Adipocyte (in vitro differentiated cells): ENCODE measurements around the gene SAP30BP.

Experiments used
- DNase-seq: peaks from one replicate; pipeline ENCODE4 v3.0.0-alpha.2; 2015; ENCODE audit warnings: low read depth
- H3K27me3 ChIP-seq: replicated peaks from 2 replicates; pipeline ENCODE4 v1.7.0; 2013; ENCODE audit warnings: mild to moderate bottlenecking, low read length, moderate library complexity; ENCODE audit not compliant: control insufficient read depth, insufficient read depth
- H3K36me3 ChIP-seq: 2 replicates; pipeline ENCODE4 v1.7.0; 2013; ENCODE audit warnings: low read length, mild to moderate bottlenecking, moderate library complexity; ENCODE audit not compliant: control insufficient read depth, insufficient read depth, severe bottlenecking
- H3K4me1 ChIP-seq: 2 replicates; pipeline ENCODE4 v1.7.0; 2013; ENCODE audit warnings: mild to moderate bottlenecking, low read length, moderate library complexity; ENCODE audit not compliant: control insufficient read depth, insufficient read depth
- H3K4me3 ChIP-seq: 2 replicates; pipeline ENCODE4 v1.7.0; 2013; ENCODE audit warnings: mild to moderate bottlenecking, low read length, moderate library complexity
- H3K9ac ChIP-seq: 2 replicates; pipeline ENCODE4 v1.7.0; 2013; ENCODE audit warnings: mild to moderate bottlenecking, low read length, moderate library complexity
- H3K9me3 ChIP-seq: 2 replicates; pipeline ENCODE4 v1.7.0; 2013; ENCODE audit warnings: mild to moderate bottlenecking, low read length, moderate library complexity; ENCODE audit not compliant: control insufficient read depth

SAP30BP gene

GRCh38 chr17:75703191-75703590, 36.1 kb downstream of the SAP30BP start:
- Histone ChIP-seq H3K36me3 (peaks cover 79% of the 10 kb centered on the region), H3K4me3 (no peak overlapping the region), H3K27me3 (no peaks in the 10 kb centered on the region), H3K9ac (no peak overlapping the region), H3K4me1 (peaks cover 17% of the 10 kb centered on the region), H3K9me3 (no peaks in the 10 kb centered on the region)
- no peak for DNase-seq

GRCh38 chr17:75703591-75703990, 36.5 kb downstream of the SAP30BP start:
- no peak for DNase-seq
- Histone ChIP-seq H3K36me3 (peaks cover 82% of the 10 kb centered on the region), H3K9ac (no peak overlapping the region), H3K9me3 (no peaks in the 10 kb centered on the region), H3K4me1 (peaks cover 17% of the 10 kb centered on the region), H3K4me3 (no peak overlapping the region), H3K27me3 (no peaks in the 10 kb centered on the region)

DNA sequence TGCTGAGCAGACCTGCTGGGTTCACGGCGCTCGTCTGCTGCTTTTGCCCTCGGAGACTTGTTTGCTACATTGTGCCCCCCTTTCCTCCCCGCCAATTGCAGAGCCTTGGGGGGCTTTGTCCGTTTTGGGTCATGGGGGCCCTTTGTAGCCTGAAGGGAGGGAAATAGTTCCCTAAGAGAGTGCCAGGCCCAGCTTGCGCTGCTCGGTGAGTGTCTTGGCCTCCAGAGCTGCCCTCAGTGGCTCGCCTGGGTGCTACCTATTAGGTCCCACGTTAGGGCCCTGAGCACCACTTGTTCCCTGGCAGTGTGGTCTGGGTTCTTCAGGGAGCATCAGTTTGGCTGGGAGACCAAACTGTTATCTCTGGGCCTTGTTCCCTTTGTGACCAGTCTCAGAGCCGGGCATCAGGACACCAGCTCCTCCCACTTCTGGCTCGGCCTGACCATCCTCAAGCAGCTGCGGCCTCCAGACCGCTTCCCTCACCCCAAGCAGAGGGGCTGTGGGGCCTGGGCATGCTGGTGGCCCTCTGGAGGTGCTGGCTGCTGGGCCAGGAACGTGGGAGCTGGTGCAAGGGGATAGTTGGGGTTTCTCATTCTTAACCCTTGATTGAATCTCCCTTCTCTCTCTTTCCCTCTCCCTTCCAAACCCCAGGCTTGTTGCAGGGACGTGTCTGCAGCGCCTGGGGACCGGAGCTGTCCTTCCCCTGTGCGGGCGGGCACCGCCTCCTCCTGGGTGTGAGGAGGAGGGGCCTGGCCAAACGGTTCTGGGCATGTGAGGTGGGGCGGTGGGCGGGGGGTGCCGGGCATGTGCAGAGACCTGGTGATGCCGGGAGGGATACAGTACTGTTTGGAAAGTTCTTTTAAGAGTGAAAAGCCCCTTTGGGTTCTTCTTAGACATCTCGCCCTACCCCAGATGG, 38.1 kb downstream of the SAP30BP start:
- no peak overlapping the region for H3K9ac ChIP-seq
- DNase-seq = no peak
- no peaks in the 10 kb centered on the region for H3K9me3 ChIP-seq
- H3K36me3 ChIP-seq = peaks cover 79% of the 10 kb centered on the region
- no peaks in the 10 kb centered on the region for H3K27me3 ChIP-seq
- H3K4me1 ChIP-seq = peaks cover 7% of the 10 kb centered on the region
- no peak overlapping the region for H3K4me3 ChIP-seq

DNA sequence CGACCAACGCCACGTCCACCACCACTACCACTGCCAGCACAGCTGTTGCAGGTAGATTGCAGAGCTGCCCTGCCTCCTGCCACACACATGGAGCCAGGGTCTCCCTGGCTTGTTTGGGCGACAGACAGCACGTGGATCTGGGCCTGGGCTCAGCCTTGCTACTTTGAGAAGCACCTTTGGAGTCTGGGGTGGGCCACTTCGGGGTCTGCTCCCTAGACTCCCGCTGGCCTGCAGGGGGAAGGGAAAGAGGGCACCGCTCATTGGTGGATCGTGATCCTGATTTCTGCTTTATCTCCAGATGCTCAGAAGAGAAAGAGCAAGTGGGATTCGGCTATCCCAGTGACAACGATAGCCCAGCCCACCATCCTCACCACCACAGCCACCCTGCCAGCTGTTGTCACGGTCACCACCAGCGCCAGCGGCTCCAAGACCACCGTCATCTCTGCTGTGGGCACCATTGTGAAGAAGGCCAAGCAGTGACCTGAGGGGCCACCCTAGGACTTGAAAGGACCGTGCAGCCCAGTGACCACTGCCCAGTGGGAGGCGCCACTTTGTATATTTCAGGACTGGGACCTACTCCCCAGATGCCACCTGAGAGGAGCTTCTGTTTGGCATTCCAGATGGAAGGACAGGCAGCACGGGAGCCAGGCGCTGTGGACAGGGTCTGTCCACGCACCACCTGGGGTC, 39.0 kb downstream of the SAP30BP start:
- H3K4me3 ChIP-seq = no peak overlapping the region
- peaks cover 69% of the 10 kb centered on the region for H3K36me3 ChIP-seq
- H3K9me3 ChIP-seq = no peaks in the 10 kb centered on the region
- no peaks in the 10 kb centered on the region for H3K4me1 ChIP-seq
- no peak overlapping the region for H3K9ac ChIP-seq
- no peak for DNase-seq
- no peaks in the 10 kb centered on the region for H3K27me3 ChIP-seq

GRCh38 chr17:75707079-75707571, 40.0 kb downstream of the SAP30BP start:
- H3K4me3 ChIP-seq = no peak overlapping the region
- H3K4me1 ChIP-seq = no peaks in the 10 kb centered on the region
- H3K27me3 ChIP-seq = no peaks in the 10 kb centered on the region
- no peaks in the 10 kb centered on the region for H3K9me3 ChIP-seq
- H3K9ac ChIP-seq = no peak overlapping the region
- DNase-seq = no peak
- peaks cover 60% of the 10 kb centered on the region for H3K36me3 ChIP-seq

DNA sequence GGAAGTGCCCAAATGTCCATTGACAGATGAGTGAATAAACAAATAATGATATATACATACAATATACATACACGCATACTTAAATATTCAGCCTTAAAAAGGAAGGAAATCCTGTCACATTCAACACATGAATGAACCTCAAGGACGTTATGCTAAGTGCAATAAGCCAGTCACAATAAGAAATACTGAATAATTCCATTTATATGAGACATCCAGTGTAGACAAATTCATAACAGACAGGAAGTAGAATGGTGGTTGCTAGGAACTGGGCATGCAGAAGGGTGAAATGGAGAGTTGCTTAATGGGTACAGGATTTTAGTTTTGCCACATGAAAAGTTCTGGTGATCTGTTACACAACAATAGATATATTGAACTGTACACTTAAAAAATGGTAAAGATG, 45.3 kb downstream of the SAP30BP start:
- no peak for DNase-seq
- Histone ChIP-seq H3K36me3 (peaks cover 8% of the 10 kb centered on the region), H3K4me3 (no peak overlapping the region), H3K4me1 (no peaks in the 10 kb centered on the region), H3K27me3 (no peaks in the 10 kb centered on the region), H3K9ac (no peak overlapping the region), H3K9me3 (no peaks in the 10 kb centered on the region)

DNA sequence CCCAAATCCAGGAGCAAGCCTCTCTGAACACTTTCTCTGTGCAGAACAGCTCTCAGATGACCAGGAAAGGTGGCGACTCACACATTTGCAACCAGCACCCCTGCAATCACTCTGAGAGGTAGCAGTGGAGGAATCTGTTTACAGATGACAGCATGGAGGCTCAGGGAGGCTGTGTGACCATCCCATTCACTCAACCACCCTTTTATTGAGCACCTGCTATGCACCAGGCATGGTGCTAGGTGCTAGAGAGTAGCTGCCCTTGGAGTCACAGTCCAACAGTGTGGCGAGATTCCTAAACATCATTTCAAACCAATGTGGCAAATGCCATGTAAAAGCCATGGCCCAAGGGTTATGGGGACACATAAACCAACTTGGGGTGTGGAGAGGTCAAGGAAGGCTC, 52.6 kb downstream of the SAP30BP start:
- Histone ChIP-seq H3K27me3 (peaks cover 39% of the 10 kb centered on the region), H3K4me1 (no peaks in the 10 kb centered on the region), H3K4me3 (no peak overlapping the region), H3K36me3 (no peaks in the 10 kb centered on the region), H3K9ac (no peak overlapping the region), H3K9me3 (no peaks in the 10 kb centered on the region)
- DNase-seq = no peak

DNA sequence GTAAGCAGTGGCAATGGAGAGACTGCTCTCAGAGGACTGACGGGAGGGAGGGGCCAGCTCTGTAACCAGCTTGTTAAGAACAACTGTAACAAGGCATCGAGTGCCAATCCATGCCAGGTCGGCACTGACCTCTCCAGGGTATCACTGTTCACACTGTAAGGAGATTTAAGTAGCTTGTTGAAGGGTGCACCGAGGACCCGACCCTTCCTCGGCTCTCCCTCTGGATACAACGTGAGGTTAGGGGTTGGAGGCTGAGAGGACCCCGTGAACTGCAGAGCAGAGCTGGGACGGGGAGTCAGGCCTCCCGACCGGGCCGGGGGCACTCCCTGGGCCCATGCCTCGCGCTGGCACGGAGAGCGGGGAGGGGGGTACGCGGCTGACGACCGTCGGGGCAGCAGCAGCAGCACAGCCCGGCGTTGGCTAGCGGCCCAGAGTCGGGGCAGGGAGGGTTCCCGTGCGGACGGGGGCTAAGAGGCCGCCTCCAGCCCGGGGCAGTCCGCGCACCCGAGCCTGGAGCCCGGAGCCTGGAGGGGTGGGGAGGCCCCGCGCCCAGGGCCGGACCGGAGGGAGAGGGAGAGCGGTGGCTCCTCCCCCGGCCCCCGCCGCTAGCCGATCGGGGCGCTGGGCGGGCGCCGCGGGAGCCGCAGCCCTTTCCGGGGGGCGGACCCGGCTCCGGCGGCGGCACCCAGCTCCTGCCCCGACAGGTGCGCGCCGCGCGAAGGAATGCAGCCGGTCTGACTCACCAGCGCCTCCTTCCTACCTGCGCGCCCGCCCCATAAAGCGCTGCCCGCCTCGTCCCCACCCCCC, 53.7 kb downstream of the SAP30BP start, which contains the start of gene ITGB4:
Gene ITGB4, plus strand, starts transcription at position 804 of the 807 bp plus-strand sequence. CDS start 3,245 bp downstream, outside the sequence.
- H3K4me1 ChIP-seq = no peaks in the 10 kb centered on the region
- H3K36me3 ChIP-seq = no peaks in the 10 kb centered on the region
- H3K4me3 ChIP-seq = peak within 1 kb of the TSS; percentile 17
- peaks cover 45% of the 10 kb centered on the region for H3K27me3 ChIP-seq
- peak; percentile 51 for DNase-seq
- H3K9ac ChIP-seq = no peak within 1 kb of the TSS
- H3K9me3 ChIP-seq = no peaks in the 10 kb centered on the region

DNA sequence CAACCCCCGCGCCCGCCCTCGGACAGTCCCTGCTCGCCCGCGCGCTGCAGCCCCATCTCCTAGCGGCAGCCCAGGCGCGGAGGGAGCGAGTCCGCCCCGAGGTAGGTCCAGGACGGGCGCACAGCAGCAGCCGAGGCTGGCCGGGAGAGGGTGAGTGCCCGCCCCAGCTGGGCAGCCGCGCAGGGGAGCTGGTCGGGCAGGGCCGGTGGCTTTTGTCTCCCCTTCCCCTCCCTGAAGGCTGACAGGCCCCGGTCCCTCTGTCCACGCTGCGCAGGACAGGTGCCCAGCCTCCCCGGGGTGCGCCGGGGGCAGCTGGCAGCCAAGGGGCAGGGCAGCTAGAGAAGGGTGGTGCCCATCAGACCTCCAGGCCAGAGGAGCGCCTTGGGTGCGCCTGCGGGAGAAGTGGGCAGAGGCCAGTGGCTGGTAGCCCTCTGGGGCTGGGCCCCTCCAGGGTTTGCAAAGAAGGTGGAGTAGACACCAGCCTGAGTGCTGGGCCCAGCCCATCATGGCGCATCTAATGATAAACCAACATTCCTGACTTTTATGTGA, 54.4 kb downstream of the SAP30BP start:
- Histone ChIP-seq H3K9ac (no peak overlapping the region), H3K4me1 (no peaks in the 10 kb centered on the region), H3K36me3 (no peaks in the 10 kb centered on the region), H3K4me3 (no peak overlapping the region), H3K27me3 (peaks cover 46% of the 10 kb centered on the region), H3K9me3 (no peaks in the 10 kb centered on the region)
- DNase-seq = peak; percentile 38

GRCh38 chr17:75722076-75722475, 54.9 kb downstream of the SAP30BP start:
- Histone ChIP-seq H3K36me3 (no peaks in the 10 kb centered on the region), H3K4me1 (no peaks in the 10 kb centered on the region), H3K9ac (no peak overlapping the region), H3K9me3 (no peaks in the 10 kb centered on the region), H3K27me3 (peaks cover 47% of the 10 kb centered on the region), H3K4me3 (no peak overlapping the region)
- no peak for DNase-seq
